Esophagus (tissue), 2 donors: Measurements from ENCODE around the gene ZNF320. TPM values are rescaled to one million over a fixed set of nuclear protein-coding genes. Genes with fewer than 3 reads are reported as not detected.
A peak's percentile ranks its signal among the peaks of the same experiment; 100 is the strongest.
"Not testable (repeated sequence)": the region's sequence is repeated elsewhere in the genome, so short reads cannot be mapped to it uniquely, and the experiment has no call there.

Experiments used
- H3K27ac ChIP-seq, 2 donors: one replicate each; pipeline ENCODE4 v1.5.1; 2013; ENCODE audit warnings: low read depth in 2 of 2, mild to moderate bottlenecking in 2 of 2, inconsistent platforms in 1 of 2, low read length in 1 of 2, moderate library complexity in 1 of 2
- H3K27me3 ChIP-seq, 2 donors: one replicate each; pipeline ENCODE4 v1.6.1; 2013; ENCODE audit warnings: low read length in 2 of 2, control low read depth in 1 of 2, mild to moderate bottlenecking in 1 of 2; ENCODE audit not compliant: insufficient read depth in 2 of 2, control insufficient read depth in 1 of 2
- H3K36me3 ChIP-seq, 2 donors: one replicate each; pipeline ENCODE4 v1.6.1; 2013; ENCODE audit warnings: low read length in 1 of 2; ENCODE audit not compliant: control insufficient read depth in 2 of 2, insufficient read depth in 2 of 2
- H3K4me1 ChIP-seq, 2 donors: one replicate each; pipeline ENCODE4 v1.6.1; 2013; ENCODE audit warnings: low read length in 1 of 2; ENCODE audit not compliant: control insufficient read depth in 2 of 2, insufficient read depth in 2 of 2
- H3K4me3 ChIP-seq, 2 donors: one replicate each; pipeline ENCODE4 v1.5.1; 2013; ENCODE audit warnings: low read length in 2 of 2, mild to moderate bottlenecking in 2 of 2, low read depth in 1 of 2, moderate library complexity in 1 of 2
- H3K9me3 ChIP-seq, 2 donors: one replicate each; pipeline ENCODE4 v1.6.1; 2013; ENCODE audit warnings: mild to moderate bottlenecking in 2 of 2, low read depth in 1 of 2, low read length in 1 of 2, moderate library complexity in 1 of 2; ENCODE audit not compliant: control insufficient read depth in 2 of 2, insufficient read depth in 1 of 2
- WGBS, 2 donors: extraction: QIAGEN DNeasy Blood & Tissue Kit; methylation state at CpG; one replicate each; pipeline ENCODE4 v1.1.7; 2013; 5-methylcytosine and 5-hydroxymethylcytosine counted together
- polyA plus RNA-seq, 2 donors: library from polyadenylated mRNA; stranded (reverse); fragments of 200-250 nt; gene quantifications; one replicate each; pipeline ENCODE4 v1.2.3, GENCODE V29; 2013
- donor health status: healthy with polysubstance abuse.
- donor health status: Bipolar disorder and iron deficiency.

The ZNF320 gene
- polyA plus RNA-seq, 2 donors, result 1.6 to 2.5 TPM

GRCh38 chr19:52941941-52942385 lies 44.5 kb upstream of the ZNF320 start:
- Histone ChIP-seq H3K9me3 (peaks cover 10 to 15% of the 10 kb centered on the region in 2 donors), H3K27ac (peak overlapping the region; percentile 81 to 92), H3K27me3 (no peaks in the 10 kb centered on the region), H3K36me3 (peaks cover 0 to 4% of the 10 kb centered on the region in 2 donors), H3K4me1 (peaks cover 2 to 3% of the 10 kb centered on the region in 2 donors), H3K4me3 (peak overlapping the region; percentile 53 to 97)
- WGBS, 2 donors, result 0 to 1% methylated on average over 26 of the region's 26 CpGs

DNA sequence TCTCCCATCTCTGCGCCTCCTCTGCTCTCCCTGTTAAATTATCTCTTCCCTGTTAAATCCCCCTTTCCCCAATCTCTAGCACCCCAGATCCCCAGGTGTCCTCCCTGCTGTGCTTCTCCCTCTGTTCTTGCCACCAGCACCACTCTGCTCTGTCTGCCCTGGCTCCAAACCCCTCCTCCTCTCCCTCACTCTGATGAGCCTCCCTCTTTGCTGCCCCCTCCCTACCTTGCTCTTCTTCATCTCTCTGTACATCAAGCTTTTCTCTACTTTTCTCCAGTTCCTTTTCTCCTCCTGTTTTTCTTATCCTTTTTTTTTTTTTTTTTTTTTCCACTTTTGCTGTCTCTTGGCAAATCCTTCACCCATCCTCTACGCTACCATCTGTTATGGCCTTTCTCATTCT lies 44.1 kb upstream of the ZNF320 start:
- not testable (repeated sequence) for H3K36me3 ChIP-seq, H3K27ac ChIP-seq, H3K4me1 ChIP-seq, H3K27me3 ChIP-seq
- peak overlapping the region; percentile 53 to 97 for H3K4me3 ChIP-seq
- WGBS, 2 donors, result 40 to 49% methylated on average over 2 of the region's 2 CpGs
- peaks cover 6 to 13% of the 10 kb centered on the region in 2 donors for H3K9me3 ChIP-seq

DNA sequence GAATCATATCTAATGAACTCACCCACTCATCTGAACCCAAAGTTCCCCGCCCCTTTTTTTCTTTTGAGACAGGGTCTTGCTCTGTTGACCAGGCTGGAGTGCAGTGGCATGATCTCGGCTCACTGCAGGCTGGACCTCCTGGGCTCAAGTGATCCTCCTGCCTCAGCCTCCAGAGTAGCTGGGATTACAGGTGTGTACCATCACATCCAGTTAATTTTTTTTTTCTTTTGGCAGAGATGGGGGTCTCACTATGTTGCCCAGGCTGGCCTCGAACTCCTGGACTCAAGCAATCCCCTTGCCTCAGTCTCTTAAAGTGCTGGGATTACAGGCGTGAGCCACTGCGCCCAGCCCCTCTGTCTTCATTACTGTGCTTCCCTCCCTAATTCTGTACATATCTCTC lies 43.5 kb upstream of the ZNF320 start:
- H3K9me3 ChIP-seq, result peaks cover under 1 to 13% of the 10 kb centered on the region in 2 donors
- H3K4me1 ChIP-seq, H3K36me3 ChIP-seq, H3K27me3 ChIP-seq, H3K4me3 ChIP-seq, H3K27ac ChIP-seq: not testable (repeated sequence)
- WGBS, 2 donors, result 79 to 85% methylated on average over 5 of the region's 5 CpGs

DNA sequence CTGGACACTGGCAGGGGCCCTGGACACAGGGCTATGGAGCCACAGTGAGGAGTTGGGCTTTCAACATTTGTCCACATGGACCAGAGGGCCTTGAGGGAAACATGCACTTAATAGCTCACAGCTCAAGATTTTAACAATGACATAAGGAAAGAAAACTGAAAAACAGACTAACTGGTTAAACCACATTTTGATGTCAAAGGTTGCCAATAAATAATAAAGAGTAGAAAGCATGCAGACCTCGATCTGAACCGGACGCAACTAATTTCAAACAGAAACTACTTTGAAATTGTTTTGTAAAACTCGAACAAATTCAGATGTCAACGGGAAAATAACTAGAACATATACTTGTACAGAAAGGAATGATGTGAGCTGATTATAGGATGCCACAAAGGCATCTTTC lies 41.3 kb upstream of the ZNF320 start:
- Histone ChIP-seq H3K9me3 (peaks cover 3 to 9% of the 10 kb centered on the region in 2 donors), H3K27ac (no peak overlapping the region), H3K36me3 (peaks cover 0 to 4% of the 10 kb centered on the region in 2 donors), H3K4me1 (peaks cover 0 to 3% of the 10 kb centered on the region in 2 donors), H3K27me3 (no peaks in the 10 kb centered on the region), H3K4me3 (no peak overlapping the region)
- 27 to 29% methylated on average over 5 of the region's 5 CpGs for WGBS, 2 donors

DNA sequence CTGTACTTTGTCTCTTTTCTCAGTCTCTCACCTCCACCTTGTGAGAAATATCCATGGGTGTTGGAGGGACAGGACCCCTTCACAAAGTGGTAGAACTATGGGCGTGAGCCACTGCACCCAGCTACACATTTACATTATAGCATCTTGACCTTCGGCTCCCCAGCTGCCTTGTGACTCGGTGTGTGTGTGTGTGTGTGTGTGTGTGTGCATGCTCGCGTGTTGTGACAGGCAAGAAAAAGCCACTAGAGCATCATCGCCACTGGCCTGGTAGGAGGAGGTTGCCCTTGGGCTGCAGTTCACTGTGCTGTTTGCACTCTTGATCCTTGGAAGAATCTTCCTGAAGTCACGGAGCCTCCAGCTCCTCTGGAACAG lies 39.5 kb upstream of the ZNF320 start:
- WGBS, 2 donors, result 82 to 83% methylated on average over 7 of the region's 7 CpGs
- peaks cover 0 to 3% of the 10 kb centered on the region in 2 donors for H3K4me1 ChIP-seq
- peaks cover 3 to 9% of the 10 kb centered on the region in 2 donors for H3K9me3 ChIP-seq
- no peak overlapping the region for H3K4me3 ChIP-seq
- peaks cover 0 to 4% of the 10 kb centered on the region in 2 donors for H3K36me3 ChIP-seq
- no peak overlapping the region for H3K27ac ChIP-seq
- H3K27me3 ChIP-seq, result no peaks in the 10 kb centered on the region

DNA sequence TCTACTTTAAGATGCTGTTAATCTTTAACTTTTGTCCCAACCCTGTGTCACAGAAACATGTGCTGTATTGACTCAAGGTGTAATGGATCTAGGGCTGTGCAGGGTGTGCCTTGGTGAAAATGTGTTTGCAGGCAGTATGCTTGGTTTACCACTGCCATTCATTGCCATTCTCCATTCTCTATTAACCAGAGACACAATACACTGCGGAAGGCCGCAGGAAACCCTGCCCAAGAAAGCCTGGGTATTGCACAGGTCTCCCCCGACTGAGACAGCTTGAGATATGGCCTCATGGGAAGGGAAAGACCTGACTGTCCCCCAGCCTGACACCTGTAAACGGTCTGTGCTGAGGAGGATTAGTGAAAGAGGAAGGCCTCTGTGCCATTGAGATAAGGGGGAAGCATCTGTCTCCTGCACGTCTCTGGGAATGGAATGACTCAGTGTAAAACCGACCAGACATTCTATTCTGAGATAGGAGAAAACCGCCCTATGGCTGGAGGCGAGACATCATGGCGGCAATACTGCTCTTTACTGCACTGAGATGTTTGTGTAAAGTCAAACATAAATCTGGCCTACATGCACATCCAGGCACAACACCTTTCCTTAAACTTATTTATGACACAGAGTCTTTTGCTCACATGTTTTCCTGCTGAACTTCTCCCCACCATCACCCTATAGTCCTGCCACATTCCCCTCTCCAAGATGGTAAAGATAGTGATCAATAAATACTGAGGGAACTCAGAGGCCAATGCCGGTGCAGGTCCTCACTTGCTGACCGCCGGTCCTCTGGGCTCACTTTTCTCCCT lies 38.9 kb upstream of the ZNF320 start:
- H3K36me3 ChIP-seq, result peaks cover 0 to 4% of the 10 kb centered on the region in 2 donors
- peaks cover 0 to 3% of the 10 kb centered on the region in 2 donors for H3K4me1 ChIP-seq
- WGBS, 2 donors, result 69 to 79% methylated on average over 12 of the region's 12 CpGs
- H3K9me3 ChIP-seq, result peaks cover 3 to 9% of the 10 kb centered on the region in 2 donors
- H3K27ac ChIP-seq, result no peak overlapping the region
- H3K27me3 ChIP-seq, result no peaks in the 10 kb centered on the region
- H3K4me3 ChIP-seq, result no peak overlapping the region

DNA sequence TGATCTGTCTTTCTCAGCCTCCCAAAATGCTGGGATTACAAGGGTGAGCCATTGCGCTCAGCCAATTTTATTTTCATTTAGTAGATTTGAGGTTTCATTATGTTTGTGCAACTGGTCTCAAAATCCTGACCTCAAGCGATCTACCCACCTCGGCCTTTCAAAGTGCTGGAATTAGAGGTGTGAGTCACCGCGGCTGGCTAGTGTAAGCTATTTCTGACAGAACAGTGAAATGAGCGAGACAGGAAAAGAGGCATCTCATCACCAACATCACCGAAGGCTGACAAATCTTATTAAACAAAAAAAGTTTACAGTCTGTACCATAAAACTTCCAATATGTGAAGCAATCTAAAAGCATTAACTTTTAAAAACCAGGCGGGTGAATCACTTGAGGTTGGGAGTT lies 38.0 kb upstream of the ZNF320 start:
- peaks cover 0 to 3% of the 10 kb centered on the region in 2 donors for H3K4me1 ChIP-seq
- H3K9me3 ChIP-seq, result peaks cover 3 to 9% of the 10 kb centered on the region in 2 donors
- no peak overlapping the region for H3K4me3 ChIP-seq
- H3K36me3 ChIP-seq, result peaks cover 0 to 4% of the 10 kb centered on the region in 2 donors
- no peaks in the 10 kb centered on the region for H3K27me3 ChIP-seq
- WGBS, 2 donors, result 74 to 77% methylated on average over 8 of the region's 8 CpGs
- H3K27ac ChIP-seq, result no peak overlapping the region

- H3K27ac ChIP-seq, result peak overlapping the region in 1 of 2 donors; percentile 18
- H3K9me3 ChIP-seq, H3K4me1 ChIP-seq, H3K4me3 ChIP-seq, H3K36me3 ChIP-seq, H3K27me3 ChIP-seq: not testable (repeated sequence)
- 61 to 64% methylated on average over 9 of the region's 9 CpGs for WGBS, 2 donors
These were observed 27.2 kb upstream of the ZNF320 start for GRCh38 chr19:52924641-52925040.

- peaks cover 0 to 3% of the 10 kb centered on the region in 2 donors for H3K4me1 ChIP-seq
- H3K36me3 ChIP-seq, result peaks cover 0 to 3% of the 10 kb centered on the region in 2 donors
- no peaks in the 10 kb centered on the region for H3K27me3 ChIP-seq
- WGBS, 2 donors, result 45 to 51% methylated on average over 18 of the region's 18 CpGs
- no peaks in the 10 kb centered on the region for H3K9me3 ChIP-seq
- H3K27ac ChIP-seq, result peak overlapping the region; percentile 83 to 98
- H3K4me3 ChIP-seq, result peak overlapping the region in 1 of 2 donors; percentile 85
These were observed 26.6 kb upstream of the ZNF320 start for GRCh38 chr19:52923778-52924593.
